Neural crest cell (in vitro differentiated cells): Measurements from ENCODE around the gene ERRFI1. TPM values are rescaled to one million over a fixed set of nuclear protein-coding genes. Genes with fewer than 3 reads are reported as not detected.

Experiments
- DNase-seq: peaks from one replicate; pipeline ENCODE4 v3.0.0; 2021; ENCODE audit warnings: low read depth, mixed read lengths, low spot score
- H3K27ac Mint-ChIP-seq: one replicate; pipeline ENCODE4 v1.8.0; 2021; ENCODE audit warnings: mild to moderate bottlenecking, mixed read lengths; ENCODE audit not compliant: unreplicated experiment
- H3K27me3 Mint-ChIP-seq: 2 replicates; pipeline ENCODE4 v1.8.0; 2021; ENCODE audit warnings: low read depth, mild to moderate bottlenecking, mixed read lengths
- H3K36me3 Mint-ChIP-seq: 2 replicates; pipeline ENCODE4 v1.8.0; 2021; ENCODE audit warnings: low read depth, mild to moderate bottlenecking, mixed read lengths
- H3K4me1 Mint-ChIP-seq: 2 replicates; pipeline ENCODE4 v1.8.0; 2021; ENCODE audit warnings: mixed read lengths
- H3K4me3 Mint-ChIP-seq: one replicate; pipeline ENCODE4 v1.8.0; 2021; ENCODE audit warnings: mild to moderate bottlenecking, mixed read lengths
- H3K9me3 Mint-ChIP-seq: 2 replicates; pipeline ENCODE4 v1.8.0; 2021; ENCODE audit warnings: mixed read lengths
- CTCF ChIP-seq: fragments of 200-600 bp; sonication (generic); conservative IDR thresholded peaks from 2 replicates; pipeline ENCODE4 v1.5.0; 2021; ENCODE audit warnings: antibody characterized with exemption, mild to moderate bottlenecking
- total RNA-seq: library from RNA; stranded (reverse); gene quantifications from 2 replicates; pipeline ENCODE4 v1.2.1, GENCODE V29; 2021

Gene ERRFI1
- total RNA-seq, 1 donor from 2014 or later, result 23.3 TPM

DNA sequence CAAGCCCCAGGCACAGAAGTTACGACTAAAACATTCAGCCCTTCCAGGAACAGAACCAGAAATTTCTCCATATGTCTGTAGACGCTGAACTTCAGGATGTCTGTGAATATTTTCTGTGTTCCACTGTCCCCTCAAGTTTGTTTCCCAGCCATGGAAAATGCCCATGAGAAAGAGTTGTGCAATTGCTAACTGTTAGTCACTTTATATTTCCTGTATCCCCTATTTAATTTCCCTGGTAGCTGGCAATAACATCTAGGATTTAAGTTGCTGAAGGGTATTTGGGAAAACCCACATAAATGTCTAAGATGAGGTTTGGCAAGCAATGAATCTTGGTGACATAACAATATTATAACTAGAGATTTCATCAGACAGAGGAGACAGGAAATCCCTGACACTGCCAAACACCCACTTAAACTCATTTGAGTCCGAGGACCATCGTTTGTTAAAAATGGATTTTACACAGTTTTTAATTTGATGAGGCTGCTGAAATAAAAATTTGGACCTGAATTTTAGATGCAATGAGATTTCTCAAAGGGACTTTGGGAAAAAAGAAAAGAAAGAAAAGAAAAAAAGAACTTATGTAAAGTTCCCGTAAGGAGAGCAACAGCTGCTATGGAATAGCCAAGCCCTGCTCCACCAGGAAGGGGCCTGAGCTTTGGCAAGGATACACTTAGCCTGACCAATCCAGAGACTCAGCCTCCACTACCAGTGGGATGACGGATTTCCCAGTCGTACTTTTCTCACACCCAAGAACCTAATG is 21.8 kb upstream of the ERRFI1 start:
- Mint-ChIP-seq H3K4me3 (no peak overlapping the region), H3K27ac (no peak overlapping the region), H3K9me3 (no peaks in the 10 kb centered on the region), H3K36me3 (peaks cover 5% of the 10 kb centered on the region), H3K27me3 (no peaks in the 10 kb centered on the region), H3K4me1 (no peaks in the 10 kb centered on the region)
- no peak for TF ChIP-seq CTCF
- no peak for DNase-seq

DNA sequence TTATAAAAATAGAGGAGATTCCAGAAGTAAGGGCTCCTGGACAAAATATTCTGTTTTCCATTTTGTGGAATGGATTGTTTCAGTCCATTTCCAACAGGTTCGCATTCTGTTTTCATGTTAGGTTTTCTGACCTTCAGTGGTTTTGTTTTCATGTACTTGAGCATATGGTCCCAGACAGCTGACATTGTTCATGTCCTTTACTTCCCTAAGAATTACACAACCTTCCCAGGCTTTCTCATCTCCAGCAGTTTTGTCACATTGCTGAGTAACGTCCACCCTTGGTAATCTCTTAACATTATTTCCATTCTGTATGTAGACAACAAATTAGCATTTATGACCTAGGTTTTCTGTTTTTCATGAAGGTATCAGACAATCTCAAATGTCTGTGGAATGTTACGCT is 21.0 kb upstream of the ERRFI1 start:
- Mint-ChIP-seq H3K27ac (no peak overlapping the region), H3K9me3 (peaks cover 2% of the 10 kb centered on the region), H3K4me1 (no peaks in the 10 kb centered on the region), H3K36me3 (peaks cover 6% of the 10 kb centered on the region), H3K27me3 (no peaks in the 10 kb centered on the region), H3K4me3 (no peak overlapping the region)
- no peak for TF ChIP-seq CTCF
- no peak for DNase-seq

DNA sequence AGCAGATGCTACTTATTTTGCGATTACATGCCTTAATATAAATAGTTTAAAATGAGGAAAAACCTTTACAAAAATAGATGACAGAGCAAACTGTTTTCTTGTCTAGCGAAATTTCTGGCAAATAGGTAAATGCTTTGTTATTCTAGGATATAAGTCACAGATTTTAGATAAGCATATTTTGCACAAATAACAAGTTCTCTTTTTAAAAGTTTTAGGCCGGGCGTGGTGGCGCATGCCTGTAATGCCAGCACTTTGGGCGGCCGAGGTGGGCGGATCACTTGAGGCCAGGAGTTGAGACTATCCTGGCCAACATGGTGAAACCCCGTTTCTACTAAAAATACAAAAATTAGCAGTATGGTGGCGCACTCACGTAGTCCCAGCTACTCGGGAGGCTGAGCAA is 20.3 kb upstream of the ERRFI1 start:
- TF ChIP-seq CTCF, result no peak

DNA sequence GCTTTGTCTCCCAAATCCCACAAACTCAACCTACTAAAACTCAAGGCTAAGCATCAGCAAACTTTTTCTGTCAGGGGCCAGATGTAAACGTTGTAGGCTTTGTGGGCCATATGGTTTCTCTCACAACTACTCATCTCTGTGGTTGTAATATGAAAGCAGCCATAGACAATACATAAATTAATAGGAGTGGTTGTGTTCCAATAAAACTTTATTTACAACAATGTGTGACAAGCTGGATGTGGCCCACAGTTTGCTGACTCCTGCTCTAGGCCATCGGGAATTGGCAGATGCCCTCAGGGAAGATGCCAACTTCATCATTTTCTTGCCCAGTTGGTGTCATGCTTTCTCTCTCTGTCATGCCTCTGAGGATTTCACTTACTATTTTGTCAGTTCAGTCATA is 17.5 kb upstream of the ERRFI1 start:
- Mint-ChIP-seq H3K9me3 (peaks cover 7% of the 10 kb centered on the region), H3K27ac (no peak overlapping the region), H3K36me3 (peaks cover 8% of the 10 kb centered on the region), H3K4me3 (no peak overlapping the region), H3K4me1 (no peaks in the 10 kb centered on the region), H3K27me3 (no peaks in the 10 kb centered on the region)
- no peak for TF ChIP-seq CTCF
- no peak for DNase-seq

More for the DNA sequence above, 20.3 kb upstream of the ERRFI1 start:
- Mint-ChIP-seq H3K27me3 (no peaks in the 10 kb centered on the region), H3K4me1 (no peaks in the 10 kb centered on the region), H3K36me3 (peaks cover 8% of the 10 kb centered on the region), H3K9me3 (peaks cover 3% of the 10 kb centered on the region), H3K27ac (no peak overlapping the region), H3K4me3 (no peak overlapping the region)
- DNase-seq, result no peak

DNA sequence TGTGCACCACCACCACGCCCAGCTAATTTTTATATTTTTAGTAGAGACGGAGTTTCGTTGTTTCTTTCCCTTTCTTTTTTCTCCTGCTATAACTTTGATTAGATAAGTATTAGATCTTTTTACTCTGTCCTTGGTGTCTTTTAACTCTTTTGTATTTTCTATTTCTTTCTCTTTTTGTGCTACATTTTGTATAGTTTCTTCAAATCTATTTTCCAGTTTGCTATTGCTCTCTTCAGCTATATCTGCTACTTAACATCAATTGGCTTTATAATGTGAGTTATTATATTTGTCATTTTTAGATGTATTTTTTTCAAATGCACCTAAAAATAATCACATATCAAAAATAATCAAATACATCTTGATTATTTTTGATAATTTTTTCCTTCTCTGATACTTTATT is 16.0 kb upstream of the ERRFI1 start:
- DNase-seq, result no peak
- H3K27me3 Mint-ChIP-seq, result no peaks in the 10 kb centered on the region
- no peaks in the 10 kb centered on the region for H3K4me1 Mint-ChIP-seq
- no peak overlapping the region for H3K27ac Mint-ChIP-seq
- peaks cover 8% of the 10 kb centered on the region for H3K36me3 Mint-ChIP-seq
- TF ChIP-seq CTCF, result no peak
- H3K9me3 Mint-ChIP-seq, result peaks cover 7% of the 10 kb centered on the region
- no peak overlapping the region for H3K4me3 Mint-ChIP-seq
